ENCODE results near the gene MYT1. TPM values are rescaled to one million over a fixed set of nuclear protein-coding genes. Genes with fewer than 3 reads are reported as not detected.

Gene MYT1
- total RNA-seq, 1 experiment from 2014 or later, result 2.0 TPM

- TF ChIP-seq ZNF263 (CRISPR knock-in tag; IDR thresholded peaks at IDR 0.05; ENCODE audit: low read depth) (no peak), MYBL2 (CRISPR knock-in tag; IDR thresholded peaks at IDR 0.05) (no peak), ZNF423 (CRISPR knock-in tag; IDR thresholded peaks at IDR 0.05) (peak; percentile 42; the same call in 1 of the 2 replicates), GRHL2 (CRISPR knock-in tag; IDR thresholded peaks at IDR 0.05; ENCODE audit: insufficient replicate concordance, severe bottlenecking) (no peak)
- peaks cover 45% of the 10 kb centered on the region for H3K4me1 Mint-ChIP-seq
- peaks cover 14% of the 10 kb centered on the region for H3K27me3 Mint-ChIP-seq (ENCODE audit: low read depth)
- POLR2A ChIA-PET, result no interaction called here
- CTCF ChIA-PET, result interaction anchor here (1.4 to 1.9 kb wide), 3 partner anchors 54 to 72 kb away, joined by 5 to 10 read pairs (median 5); partner anchors contain the start of gene LKAAEAR1
- H3K36me3 Mint-ChIP-seq, result no peaks in the 10 kb centered on the region
- H3K4me3 Mint-ChIP-seq, result no peak overlapping the region
- DNase-seq (ENCODE audit: low spot score), result no peak
- 0 out of 2 replicates have a peak overlapping the region, but pooled peaks have one; percentile 35 for H3K27ac Mint-ChIP-seq
- ATAC-seq, result no peak
- no peaks in the 10 kb centered on the region for H3K9me3 Mint-ChIP-seq
Measured at GRCh38 chr20:64156136-64156885, 7.9 kb upstream of the MYT1 start.

- Mint-ChIP-seq H3K27me3 (ENCODE audit: low read depth) (peaks cover 22% of the 10 kb centered on the region), H3K9me3 (no peaks in the 10 kb centered on the region), H3K36me3 (no peaks in the 10 kb centered on the region), H3K27ac (no peak overlapping the region), H3K4me3 (no peak overlapping the region), H3K4me1 (peaks cover 45% of the 10 kb centered on the region)
- CTCF ChIA-PET, result interaction anchor here (1.0 to 1.9 kb wide), 4 partner anchors 14 to 73 kb away, joined by 3 to 10 read pairs (median 5); partner anchors contain the start of gene LKAAEAR1
- no peak for TF ChIP-seq ZNF121 (CRISPR knock-in tag; IDR thresholded peaks at IDR 0.05)
- TF ChIP-seq GABPB1 (CRISPR knock-in tag; IDR thresholded peaks at IDR 0.05), result no peak
- no peak for TF ChIP-seq FOXP4 (CRISPR knock-in tag; IDR thresholded peaks at IDR 0.05)
- TF ChIP-seq TEAD1 (CRISPR knock-in tag; IDR thresholded peaks at IDR 0.05), result no peak
- no peak for TF ChIP-seq ZMAT4 (CRISPR knock-in tag; IDR thresholded peaks at IDR 0.05)
- TF ChIP-seq ZNF219 (CRISPR knock-in tag; IDR thresholded peaks at IDR 0.05; ENCODE audit: borderline replicate concordance), result no peak
- no peak for TF ChIP-seq NR1H2 (CRISPR knock-in tag; IDR thresholded peaks at IDR 0.05)
- no peak for TF ChIP-seq ZNF532 (CRISPR knock-in tag; IDR thresholded peaks at IDR 0.05; ENCODE audit: borderline replicate concordance)
- ATAC-seq (no peak), DNase-seq (ENCODE audit: low spot score) (no peak)
- POLR2A ChIA-PET, result no interaction called here
Measured at GRCh38 chr20:64156886-64157875, 7.1 kb upstream of the MYT1 start.

- peaks cover 45% of the 10 kb centered on the region for H3K4me1 Mint-ChIP-seq
- H3K27me3 Mint-ChIP-seq (ENCODE audit: low read depth), result peaks cover 29% of the 10 kb centered on the region
- TF ChIP-seq HMGA2 (CRISPR knock-in tag; IDR thresholded peaks at IDR 0.05) (no peak), ESRRA (CRISPR knock-in tag; IDR thresholded peaks at IDR 0.05; ENCODE audit: borderline replicate concordance) (no peak), GTF2I (CRISPR knock-in tag; conservative IDR thresholded peaks at IDR 0.05) (no peak), CREB1 (CRISPR knock-in tag; IDR thresholded peaks at IDR 0.05) (no peak), NR2C2 (CRISPR knock-in tag; IDR thresholded peaks at IDR 0.05) (no peak), KAT7 (CRISPR knock-in tag; IDR thresholded peaks at IDR 0.05; ENCODE audit: borderline replicate concordance) (no peak), MAX (CRISPR knock-in tag; IDR thresholded peaks at IDR 0.05) (no peak), RORB (CRISPR knock-in tag; IDR thresholded peaks at IDR 0.05) (no peak), TEAD4 (CRISPR knock-in tag; IDR thresholded peaks at IDR 0.05) (no peak), NFE2L1 (CRISPR knock-in tag; IDR thresholded peaks at IDR 0.05) (no peak), ZNF423 (CRISPR knock-in tag; IDR thresholded peaks at IDR 0.05) (no peak)
Measured at GRCh38 chr20:64157878-64158277, 6.4 kb upstream of the MYT1 start.

More at GRCh38 chr20:64157878-64158277, 6.4 kb upstream of the MYT1 start:
- CTCF ChIA-PET, result interaction anchor here (1.0 kb wide), 1 partner anchor 15 kb away, joined by 3 read pairs; no protein-coding TSS in a partner anchor
- DNase-seq (ENCODE audit: low spot score) (no peak), ATAC-seq (no peak)
- no peak overlapping the region for H3K4me3 Mint-ChIP-seq
- H3K36me3 Mint-ChIP-seq, result no peaks in the 10 kb centered on the region
- H3K9me3 Mint-ChIP-seq, result no peaks in the 10 kb centered on the region
- POLR2A ChIA-PET, result no interaction called here
- no peak overlapping the region for H3K27ac Mint-ChIP-seq
